Fibroblast of villous mesenchyme (primary cell): ENCODE measurements around the gene TLX3. TPM values are rescaled to one million over a fixed set of nuclear protein-coding genes. Genes with fewer than 3 reads are reported as not detected.

Experiments used
- DNase-seq: peaks from one replicate; pipeline ENCODE4 v3.0.0-alpha.2; 2010; ENCODE audit warnings: low read depth
- H3K4me3 ChIP-seq: 2 replicates; pipeline ENCODE4 v1.5.1; 2011; ENCODE audit warnings: low read depth, mild to moderate bottlenecking, low read length
- total RNA-seq: library from RNA; depleted of rRNA; stranded (reverse); fragments of >200 nt; gene quantifications from 2 replicates; pipeline ENCODE4 v1.2.3, GENCODE V29; 2012
- TF ChIP-seq, protein P1 (sequence below): IDR thresholded peaks from 2 replicates; pipeline ENCODE4 v1.5.1; 2012; ENCODE audit warnings: low read depth, mild to moderate bottlenecking, low read length; ENCODE audit not compliant: insufficient read depth

TLX3 gene
- total RNA-seq, 1 donor, result not detected

DNA sequence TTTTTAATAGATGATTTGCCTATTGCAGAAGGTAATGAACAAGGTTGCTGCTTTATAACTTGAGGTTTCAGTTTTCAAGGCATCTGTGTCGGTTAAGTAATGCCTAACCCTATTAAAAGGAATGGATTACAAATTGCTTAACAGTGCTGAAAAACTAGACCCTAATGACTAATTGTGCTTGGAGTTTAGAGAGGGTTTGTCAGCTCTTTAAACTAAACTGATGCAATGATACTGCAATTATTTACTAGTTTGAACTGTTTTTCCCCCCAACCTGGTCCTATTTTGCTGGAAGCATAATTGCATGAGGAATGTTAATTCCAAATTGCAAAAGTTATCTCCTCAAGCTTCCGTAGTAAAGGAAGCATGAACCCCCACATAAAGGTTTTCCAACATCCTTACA is 39.3 kb upstream of the TLX3 start:
- peak; percentile 90 for DNase-seq
- TF ChIP-seq, protein P1, sequence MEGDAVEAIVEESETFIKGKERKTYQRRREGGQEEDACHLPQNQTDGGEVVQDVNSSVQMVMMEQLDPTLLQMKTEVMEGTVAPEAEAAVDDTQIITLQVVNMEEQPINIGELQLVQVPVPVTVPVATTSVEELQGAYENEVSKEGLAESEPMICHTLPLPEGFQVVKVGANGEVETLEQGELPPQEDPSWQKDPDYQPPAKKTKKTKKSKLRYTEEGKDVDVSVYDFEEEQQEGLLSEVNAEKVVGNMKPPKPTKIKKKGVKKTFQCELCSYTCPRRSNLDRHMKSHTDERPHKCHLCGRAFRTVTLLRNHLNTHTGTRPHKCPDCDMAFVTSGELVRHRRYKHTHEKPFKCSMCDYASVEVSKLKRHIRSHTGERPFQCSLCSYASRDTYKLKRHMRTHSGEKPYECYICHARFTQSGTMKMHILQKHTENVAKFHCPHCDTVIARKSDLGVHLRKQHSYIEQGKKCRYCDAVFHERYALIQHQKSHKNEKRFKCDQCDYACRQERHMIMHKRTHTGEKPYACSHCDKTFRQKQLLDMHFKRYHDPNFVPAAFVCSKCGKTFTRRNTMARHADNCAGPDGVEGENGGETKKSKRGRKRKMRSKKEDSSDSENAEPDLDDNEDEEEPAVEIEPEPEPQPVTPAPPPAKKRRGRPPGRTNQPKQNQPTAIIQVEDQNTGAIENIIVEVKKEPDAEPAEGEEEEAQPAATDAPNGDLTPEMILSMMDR, result no peak
- no peak overlapping the region for H3K4me3 ChIP-seq

DNA sequence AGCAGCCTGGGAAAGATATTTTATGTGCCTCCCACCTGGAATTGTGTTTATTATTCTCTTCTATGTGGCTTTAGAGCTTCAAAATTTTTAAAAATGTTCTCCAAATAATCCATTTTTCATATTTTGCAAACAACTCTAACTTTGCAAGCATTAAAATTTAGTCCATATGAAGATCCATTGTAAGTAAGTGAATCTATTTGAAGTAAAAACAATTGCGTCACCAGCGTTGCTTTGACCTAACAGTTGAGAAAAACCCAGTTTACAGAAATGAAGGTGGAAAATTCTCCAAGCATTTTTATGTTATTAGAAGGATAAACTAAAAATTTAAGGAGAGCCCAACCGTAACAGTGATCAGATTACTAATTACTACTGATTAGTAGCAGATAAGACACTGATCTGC is 38.9 kb upstream of the TLX3 start:
- no peak overlapping the region for H3K4me3 ChIP-seq
- DNase-seq, result peak; percentile 48
- TF ChIP-seq, protein P1, result no peak

DNA sequence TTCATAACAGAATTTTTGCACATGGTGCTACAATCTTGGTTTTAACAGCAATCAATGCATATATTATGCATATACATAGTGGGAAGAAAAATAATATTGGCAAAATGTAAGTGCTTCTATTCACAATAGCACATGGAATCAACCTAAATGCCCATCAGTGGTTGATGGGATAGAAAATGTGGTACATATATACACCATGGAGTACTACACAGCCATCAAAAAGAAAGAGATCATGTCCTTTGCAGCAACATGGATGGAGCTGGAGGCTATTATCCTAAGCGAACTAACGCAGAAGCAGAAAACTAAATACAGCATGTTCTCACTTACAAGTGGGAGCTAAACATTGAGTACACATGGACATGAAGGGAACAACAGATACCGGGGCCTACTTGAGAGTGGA is 37.2 kb upstream of the TLX3 start:
- TF ChIP-seq, protein P1, result no peak
- H3K4me3 ChIP-seq, result no peak overlapping the region
- no peak for DNase-seq

DNA sequence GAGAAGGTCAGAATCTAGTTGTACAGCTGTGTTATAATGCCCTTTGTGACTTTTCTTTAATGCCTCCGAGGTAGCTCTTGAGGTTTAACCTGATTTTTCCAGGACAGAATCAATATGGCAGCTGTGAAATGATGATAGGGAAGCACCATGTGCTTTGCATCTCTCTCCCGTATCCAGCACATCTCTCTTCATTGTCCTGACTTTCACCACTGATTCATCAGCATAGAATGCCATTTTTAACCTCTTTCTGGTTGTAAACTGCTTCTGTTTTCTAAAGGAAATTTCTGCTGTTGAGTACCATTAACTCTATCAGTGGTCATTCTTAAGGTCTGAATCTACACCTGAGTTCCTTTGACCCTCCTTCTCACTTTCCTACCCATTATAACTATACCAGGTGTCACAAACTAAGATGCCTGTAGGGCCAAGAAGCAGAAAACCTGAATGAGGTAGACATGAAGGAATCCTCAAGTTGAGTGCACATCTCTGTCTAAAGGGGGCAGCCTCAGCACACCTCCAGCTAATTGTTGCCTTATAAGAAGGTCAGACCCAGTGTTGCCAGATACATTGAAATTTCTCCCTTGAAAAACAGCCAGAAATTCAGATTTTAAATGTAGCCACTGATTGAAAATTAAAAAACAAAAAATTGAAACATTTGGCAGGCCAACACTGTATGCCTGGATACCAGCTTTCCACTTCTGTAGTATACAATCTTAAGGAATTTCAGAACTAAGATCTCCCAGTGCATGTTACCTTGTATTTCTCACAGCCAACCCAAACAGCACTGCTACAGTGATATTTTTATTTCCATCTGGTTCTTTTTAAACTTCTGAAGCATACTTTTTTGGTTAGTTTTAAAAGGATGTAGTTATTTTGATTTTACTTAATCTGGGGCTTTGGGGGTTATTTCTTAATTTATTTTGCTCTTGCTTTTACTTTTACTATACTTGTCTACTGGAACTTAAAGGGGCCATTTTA is 35.8 kb upstream of the TLX3 start:
- DNase-seq, result peak; percentile 36
- TF ChIP-seq, protein P1, result peak; percentile 55
- H3K4me3 ChIP-seq, result no peak overlapping the region

DNA sequence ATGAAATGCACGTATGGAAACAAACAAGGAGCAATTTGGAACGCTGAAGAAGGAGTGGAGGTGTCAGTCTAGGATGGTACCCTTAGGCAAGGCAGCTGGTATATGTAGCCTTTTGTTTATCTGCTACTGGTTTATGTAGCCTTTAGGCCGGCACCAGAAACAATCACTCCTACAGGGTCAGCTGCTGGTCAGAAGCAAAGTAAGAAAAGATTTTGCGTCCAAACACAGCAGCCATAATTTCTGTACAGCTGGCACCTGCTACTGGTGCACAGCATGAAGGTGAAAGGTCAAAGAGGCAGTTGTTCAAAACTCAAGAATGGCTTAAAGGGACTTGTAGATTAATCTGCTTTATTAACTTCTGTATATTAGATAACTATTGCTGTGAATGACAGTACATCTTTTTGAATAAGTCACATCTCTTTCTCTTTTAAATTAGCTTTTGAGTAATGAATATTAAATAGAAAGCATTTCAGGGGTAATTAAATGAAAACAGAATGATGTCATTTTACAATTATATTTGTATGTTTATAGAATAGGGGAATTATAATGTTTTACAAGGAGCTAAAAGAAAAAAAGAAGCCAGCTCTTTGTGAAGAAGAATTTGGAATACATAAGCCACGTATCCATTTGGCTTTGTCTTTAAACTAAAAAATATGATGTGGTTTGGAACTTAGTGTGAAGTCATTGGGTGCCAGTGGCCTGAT is 33.1 kb upstream of the TLX3 start:
- TF ChIP-seq, protein P1, result no peak
- DNase-seq, result no peak
- no peak overlapping the region for H3K4me3 ChIP-seq

DNA sequence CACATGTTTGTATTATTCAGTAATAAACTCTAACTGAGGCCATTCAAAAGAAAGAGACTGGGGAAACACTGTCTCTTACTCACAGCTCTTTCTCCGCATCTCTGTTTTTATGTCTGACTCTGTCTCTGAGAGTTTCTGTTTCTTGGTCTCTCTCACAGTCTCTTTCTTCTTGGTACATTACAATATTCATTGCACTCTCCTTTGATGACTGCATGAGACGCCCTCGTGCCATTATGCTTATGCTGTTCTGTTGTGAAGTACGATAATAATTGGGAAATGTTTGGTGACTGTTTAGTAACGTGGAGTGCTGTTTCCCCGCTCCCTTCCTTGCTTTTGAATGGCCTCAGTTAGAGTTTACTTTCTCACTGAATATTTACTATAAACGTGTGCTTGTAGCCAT is 25.3 kb upstream of the TLX3 start:
- H3K4me3 ChIP-seq, result no peak overlapping the region
- TF ChIP-seq, protein P1, result no peak
- no peak for DNase-seq
